Measurements from ENCODE around the gene HEATR1.

DNA sequence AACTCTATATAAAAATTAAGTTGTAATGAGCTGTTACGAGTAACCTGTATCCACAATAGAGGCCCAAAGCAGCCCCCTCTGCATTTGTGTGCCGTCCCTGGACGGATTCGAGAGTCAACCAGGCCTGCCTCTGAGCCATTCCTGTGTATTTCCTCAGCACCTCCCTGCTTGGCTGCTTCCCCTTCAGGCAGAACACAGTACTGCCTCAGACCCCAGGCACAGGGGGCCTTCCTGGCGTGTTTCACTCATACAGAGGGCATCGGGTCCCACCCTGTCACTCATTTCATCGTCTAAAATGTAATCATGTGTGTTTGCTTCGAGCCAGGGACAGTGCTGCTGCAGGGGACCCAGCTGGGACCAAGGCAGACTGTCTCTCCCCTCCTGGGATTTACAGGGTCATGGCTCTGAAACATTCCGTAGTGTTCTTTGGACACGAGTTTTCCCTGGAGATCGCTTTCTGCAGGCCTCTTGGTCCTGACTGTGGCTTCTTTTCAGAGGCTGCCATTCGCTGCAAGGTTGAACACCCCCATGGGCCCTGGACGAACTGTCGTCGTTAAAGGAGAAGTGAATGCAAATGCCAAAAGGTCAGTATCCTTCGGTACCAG is 61.1 kb downstream of the HEATR1 start:
- TF ChIP-seq, protein P1, sequence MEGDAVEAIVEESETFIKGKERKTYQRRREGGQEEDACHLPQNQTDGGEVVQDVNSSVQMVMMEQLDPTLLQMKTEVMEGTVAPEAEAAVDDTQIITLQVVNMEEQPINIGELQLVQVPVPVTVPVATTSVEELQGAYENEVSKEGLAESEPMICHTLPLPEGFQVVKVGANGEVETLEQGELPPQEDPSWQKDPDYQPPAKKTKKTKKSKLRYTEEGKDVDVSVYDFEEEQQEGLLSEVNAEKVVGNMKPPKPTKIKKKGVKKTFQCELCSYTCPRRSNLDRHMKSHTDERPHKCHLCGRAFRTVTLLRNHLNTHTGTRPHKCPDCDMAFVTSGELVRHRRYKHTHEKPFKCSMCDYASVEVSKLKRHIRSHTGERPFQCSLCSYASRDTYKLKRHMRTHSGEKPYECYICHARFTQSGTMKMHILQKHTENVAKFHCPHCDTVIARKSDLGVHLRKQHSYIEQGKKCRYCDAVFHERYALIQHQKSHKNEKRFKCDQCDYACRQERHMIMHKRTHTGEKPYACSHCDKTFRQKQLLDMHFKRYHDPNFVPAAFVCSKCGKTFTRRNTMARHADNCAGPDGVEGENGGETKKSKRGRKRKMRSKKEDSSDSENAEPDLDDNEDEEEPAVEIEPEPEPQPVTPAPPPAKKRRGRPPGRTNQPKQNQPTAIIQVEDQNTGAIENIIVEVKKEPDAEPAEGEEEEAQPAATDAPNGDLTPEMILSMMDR (IDR thresholded peaks at IDR 0.05), result no peak
- TF ChIP-seq POLR2A (IDR thresholded peaks at IDR 0.05) (no peak), EP300 (IDR thresholded peaks at IDR 0.05) (no peak)

Data from ovary (tissue), 3 donors.